ENCODE measurements around the gene FSCB.
"Not testable (repeated sequence)": the region's sequence is repeated elsewhere in the genome, so short reads cannot be mapped to it uniquely, and the experiment has no call there.

FSCB gene

DNA sequence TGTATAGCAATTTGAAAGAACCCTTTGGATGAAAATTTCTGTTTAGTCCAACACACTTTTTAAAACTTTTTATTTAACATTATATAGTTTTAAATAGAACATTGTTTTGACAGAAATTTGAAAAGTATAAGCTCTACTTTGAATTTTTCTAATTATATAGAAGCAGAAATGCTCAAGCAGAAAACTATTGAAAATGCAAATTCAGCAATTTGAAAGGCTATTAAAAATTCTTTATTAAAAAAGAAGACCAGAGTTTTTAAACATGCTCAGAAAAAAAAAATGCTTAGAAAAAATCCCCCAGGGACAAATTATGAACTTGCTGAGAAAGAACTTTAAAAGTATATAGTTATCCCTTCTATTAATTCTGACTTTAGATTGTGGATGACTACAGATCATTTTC is 21.1 kb upstream of the FSCB start:
- no peaks in the 10 kb centered on the region for H3K36me3 ChIP-seq (ENCODE audit: control insufficient read depth, low read length)
- H3K27me3 ChIP-seq (ENCODE audit: control insufficient read depth, low read length), result no peaks in the 10 kb centered on the region
- H3F3A ChIP-seq (ENCODE audit: control insufficient read depth, insufficient read depth), result no peaks in the 10 kb centered on the region
- no peak overlapping the region for H3K4me2 ChIP-seq (ENCODE audit: low read length)
- no peaks in the 10 kb centered on the region for H3K9me2 ChIP-seq (replicated peaks; ENCODE audit: control insufficient read depth, low read length)
- no peak overlapping the region for H3K27ac ChIP-seq (ENCODE audit: low read depth, low read length)
- H4K20me1 ChIP-seq (ENCODE audit: control insufficient read depth, insufficient read depth, low read depth, low read length), result no peaks in the 10 kb centered on the region
- H3K9me3 ChIP-seq (ENCODE audit: control insufficient read depth, insufficient read depth, low read length), result no peaks in the 10 kb centered on the region
- H3K79me2 ChIP-seq (ENCODE audit: control insufficient read depth, low read length), result no peaks in the 10 kb centered on the region
- H3K4me3 ChIP-seq (ENCODE audit: low read length), result no peak overlapping the region
- TF ChIP-seq, protein P1, sequence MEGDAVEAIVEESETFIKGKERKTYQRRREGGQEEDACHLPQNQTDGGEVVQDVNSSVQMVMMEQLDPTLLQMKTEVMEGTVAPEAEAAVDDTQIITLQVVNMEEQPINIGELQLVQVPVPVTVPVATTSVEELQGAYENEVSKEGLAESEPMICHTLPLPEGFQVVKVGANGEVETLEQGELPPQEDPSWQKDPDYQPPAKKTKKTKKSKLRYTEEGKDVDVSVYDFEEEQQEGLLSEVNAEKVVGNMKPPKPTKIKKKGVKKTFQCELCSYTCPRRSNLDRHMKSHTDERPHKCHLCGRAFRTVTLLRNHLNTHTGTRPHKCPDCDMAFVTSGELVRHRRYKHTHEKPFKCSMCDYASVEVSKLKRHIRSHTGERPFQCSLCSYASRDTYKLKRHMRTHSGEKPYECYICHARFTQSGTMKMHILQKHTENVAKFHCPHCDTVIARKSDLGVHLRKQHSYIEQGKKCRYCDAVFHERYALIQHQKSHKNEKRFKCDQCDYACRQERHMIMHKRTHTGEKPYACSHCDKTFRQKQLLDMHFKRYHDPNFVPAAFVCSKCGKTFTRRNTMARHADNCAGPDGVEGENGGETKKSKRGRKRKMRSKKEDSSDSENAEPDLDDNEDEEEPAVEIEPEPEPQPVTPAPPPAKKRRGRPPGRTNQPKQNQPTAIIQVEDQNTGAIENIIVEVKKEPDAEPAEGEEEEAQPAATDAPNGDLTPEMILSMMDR (IDR thresholded peaks at IDR 0.05; ENCODE audit: low read depth, low read length, poor library complexity, severe bottlenecking), result no peak
- no peak for TF ChIP-seq EZH2phosphoT487 (IDR thresholded peaks at IDR 0.05; ENCODE audit: borderline replicate concordance, low read length)
- no peaks in the 10 kb centered on the region for H3K4me1 ChIP-seq (ENCODE audit: control insufficient read depth, low read length)

DNA sequence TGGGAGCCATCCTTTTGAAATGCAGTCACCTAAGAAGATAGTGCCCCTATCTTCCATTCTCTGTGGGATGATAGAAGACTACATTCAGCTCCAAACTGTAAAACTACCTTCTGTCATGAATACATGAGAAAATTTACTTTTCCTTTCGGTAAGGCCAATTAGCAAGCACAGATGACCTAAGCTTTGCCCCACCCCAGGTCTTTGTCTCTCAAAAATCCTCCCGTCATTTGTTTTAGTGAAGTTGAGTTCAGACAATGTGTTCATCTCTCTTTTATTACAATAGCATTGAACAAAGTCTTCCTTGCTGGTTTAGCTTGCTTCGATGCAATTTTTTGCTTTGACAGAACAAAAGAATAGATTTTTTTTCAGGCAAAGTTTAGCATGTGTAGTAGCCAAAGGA is 18.2 kb upstream of the FSCB start:
- H3K9me3 ChIP-seq (ENCODE audit: control insufficient read depth, insufficient read depth, low read length), result no peaks in the 10 kb centered on the region
- no peaks in the 10 kb centered on the region for H3K79me2 ChIP-seq (ENCODE audit: control insufficient read depth, low read length)
- no peaks in the 10 kb centered on the region for H3K9me2 ChIP-seq (replicated peaks; ENCODE audit: control insufficient read depth, low read length)
- no peaks in the 10 kb centered on the region for H3K4me1 ChIP-seq (ENCODE audit: control insufficient read depth, low read length)
- no peak overlapping the region for H3K4me3 ChIP-seq (ENCODE audit: low read length)
- no peak for TF ChIP-seq EZH2phosphoT487 (IDR thresholded peaks at IDR 0.05; ENCODE audit: borderline replicate concordance, low read length)
- TF ChIP-seq, protein P1 (IDR thresholded peaks at IDR 0.05; ENCODE audit: low read depth, low read length, poor library complexity, severe bottlenecking), result no peak
- H3F3A ChIP-seq (ENCODE audit: control insufficient read depth, insufficient read depth), result no peaks in the 10 kb centered on the region
- H3K36me3 ChIP-seq (ENCODE audit: control insufficient read depth, low read length), result no peaks in the 10 kb centered on the region
- no peaks in the 10 kb centered on the region for H3K27me3 ChIP-seq (ENCODE audit: control insufficient read depth, low read length)
- no peak overlapping the region for H3K4me2 ChIP-seq (ENCODE audit: low read length)
- H3K27ac ChIP-seq (ENCODE audit: low read depth, low read length), result no peak overlapping the region
- no peaks in the 10 kb centered on the region for H4K20me1 ChIP-seq (ENCODE audit: control insufficient read depth, insufficient read depth, low read depth, low read length)

DNA sequence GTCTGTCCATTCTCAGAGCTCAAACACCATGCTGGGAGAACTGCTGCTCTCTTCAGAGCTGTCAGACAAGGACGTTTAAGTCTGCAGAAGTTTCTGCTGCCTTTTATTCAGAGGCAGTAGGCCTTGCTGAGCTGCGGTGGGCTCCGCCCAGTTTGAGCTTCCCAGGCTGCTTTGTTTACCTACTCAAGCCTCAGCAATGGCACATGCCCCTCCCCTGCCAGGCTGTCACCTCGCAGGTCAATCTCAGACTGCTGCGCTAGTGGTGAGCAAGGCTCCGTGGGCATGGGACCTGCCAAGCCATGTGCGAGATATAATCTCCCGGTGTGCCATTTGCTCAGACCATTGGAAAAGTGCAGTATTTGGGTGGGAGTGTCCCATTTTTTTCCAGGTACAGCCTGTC is 8.6 kb upstream of the FSCB start:
- not testable (repeated sequence) for H3K27me3 ChIP-seq (ENCODE audit: control insufficient read depth, low read length); H3K4me2 ChIP-seq (ENCODE audit: low read length); H3K9me2 ChIP-seq (replicated peaks; ENCODE audit: control insufficient read depth, low read length); H3F3A ChIP-seq (ENCODE audit: control insufficient read depth, insufficient read depth); H3K27ac ChIP-seq (ENCODE audit: low read depth, low read length); H3K36me3 ChIP-seq (ENCODE audit: control insufficient read depth, low read length); H3K79me2 ChIP-seq (ENCODE audit: control insufficient read depth, low read length); H3K4me3 ChIP-seq (ENCODE audit: low read length); H3K9me3 ChIP-seq (ENCODE audit: control insufficient read depth, insufficient read depth, low read length); H3K4me1 ChIP-seq (ENCODE audit: control insufficient read depth, low read length); H4K20me1 ChIP-seq (ENCODE audit: control insufficient read depth, insufficient read depth, low read depth, low read length)

DNA sequence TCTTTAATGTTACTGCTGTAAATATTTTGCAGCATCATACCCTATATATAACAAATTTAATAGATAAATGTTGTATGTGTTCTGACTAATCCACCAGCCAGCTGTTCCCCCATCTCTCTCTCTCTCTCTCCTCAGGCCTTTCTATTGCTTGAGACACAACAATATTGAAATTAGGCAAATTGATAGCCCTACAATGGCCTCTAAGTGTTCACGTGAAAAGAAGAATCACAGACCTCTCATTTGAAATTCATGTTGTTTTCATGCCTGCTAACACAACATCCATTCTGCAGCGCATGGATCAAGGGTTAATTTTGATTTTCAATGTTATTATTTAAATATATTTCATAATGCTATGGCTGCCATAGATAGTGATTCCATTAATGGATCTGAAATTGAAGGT is 1.8 kb upstream of the FSCB start:
- H3K9me2 ChIP-seq (replicated peaks; ENCODE audit: control insufficient read depth, low read length), result no peaks in the 10 kb centered on the region
- no peak overlapping the region for H3K4me2 ChIP-seq (ENCODE audit: low read length)
- H3K9me3 ChIP-seq (ENCODE audit: control insufficient read depth, insufficient read depth, low read length), result no peaks in the 10 kb centered on the region
- no peaks in the 10 kb centered on the region for H4K20me1 ChIP-seq (ENCODE audit: control insufficient read depth, insufficient read depth, low read depth, low read length)
- H3F3A ChIP-seq (ENCODE audit: control insufficient read depth, insufficient read depth), result no peaks in the 10 kb centered on the region
- H3K36me3 ChIP-seq (ENCODE audit: control insufficient read depth, low read length), result no peaks in the 10 kb centered on the region
- H3K4me3 ChIP-seq (ENCODE audit: low read length), result no peak overlapping the region
- TF ChIP-seq, protein P1 (IDR thresholded peaks at IDR 0.05; ENCODE audit: low read depth, low read length, poor library complexity, severe bottlenecking), result no peak
- no peak for TF ChIP-seq EZH2phosphoT487 (IDR thresholded peaks at IDR 0.05; ENCODE audit: borderline replicate concordance, low read length)
- H3K79me2 ChIP-seq (ENCODE audit: control insufficient read depth, low read length), result no peaks in the 10 kb centered on the region
- no peaks in the 10 kb centered on the region for H3K27me3 ChIP-seq (ENCODE audit: control insufficient read depth, low read length)
- H3K27ac ChIP-seq (ENCODE audit: low read depth, low read length), result no peak overlapping the region
- H3K4me1 ChIP-seq (ENCODE audit: control insufficient read depth, low read length), result no peaks in the 10 kb centered on the region
